GM18951 (cell line): ENCODE data around the gene INHA.

ENCODE experiments used
- POLR2A ChIP-seq: IDR thresholded peaks from 4 replicates; pipeline ENCODE4 v1.6.1; 2011; ENCODE audit warnings: mild to moderate bottlenecking; ENCODE audit not compliant: insufficient read length, insufficient read depth; ENCODE audit errors: extremely low read depth
- in situ Hi-C: fragments of 300-500 bp; cut with MboI; formaldehyde crosslinking; loops from one replicate; pipeline ENCODE4 v1.12.0; 2022; ENCODE audit warnings: low sequenced_read_pairs, mixed read lengths, inconsistent platforms; ENCODE audit not compliant: unreplicated experiment

INHA gene

DNA sequence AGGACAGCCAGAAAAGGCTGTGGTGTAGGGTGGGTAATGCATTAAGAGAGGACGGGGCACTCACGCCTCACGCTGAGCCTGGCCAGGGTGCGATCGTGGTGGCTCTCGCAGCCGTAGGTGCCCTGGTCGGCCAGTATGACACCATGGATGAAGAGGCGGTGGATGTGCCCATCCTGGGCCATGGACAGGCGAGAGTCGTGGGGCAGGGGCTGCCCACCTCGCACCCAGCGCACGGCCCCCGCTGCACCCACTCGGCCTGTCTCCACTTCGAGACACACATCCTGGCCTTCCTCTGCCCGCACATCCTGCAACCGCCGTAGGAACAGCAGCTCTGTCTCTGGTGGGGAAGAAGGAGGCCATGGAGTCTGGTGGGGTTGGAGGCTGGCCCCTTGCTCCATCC lies 16.2 kb upstream of the INHA start:
- no peak for TF ChIP-seq POLR2A
- in situ Hi-C loops = no loop called here

GRCh38 chr2:219556413-219556812 lies 15.7 kb upstream of the INHA start:
- in situ Hi-C loops = no loop called here
- TF ChIP-seq POLR2A = no peak

GRCh38 chr2:219557320-219557719 lies 14.8 kb upstream of the INHA start:
- in situ Hi-C loops = no loop called here

DNA sequence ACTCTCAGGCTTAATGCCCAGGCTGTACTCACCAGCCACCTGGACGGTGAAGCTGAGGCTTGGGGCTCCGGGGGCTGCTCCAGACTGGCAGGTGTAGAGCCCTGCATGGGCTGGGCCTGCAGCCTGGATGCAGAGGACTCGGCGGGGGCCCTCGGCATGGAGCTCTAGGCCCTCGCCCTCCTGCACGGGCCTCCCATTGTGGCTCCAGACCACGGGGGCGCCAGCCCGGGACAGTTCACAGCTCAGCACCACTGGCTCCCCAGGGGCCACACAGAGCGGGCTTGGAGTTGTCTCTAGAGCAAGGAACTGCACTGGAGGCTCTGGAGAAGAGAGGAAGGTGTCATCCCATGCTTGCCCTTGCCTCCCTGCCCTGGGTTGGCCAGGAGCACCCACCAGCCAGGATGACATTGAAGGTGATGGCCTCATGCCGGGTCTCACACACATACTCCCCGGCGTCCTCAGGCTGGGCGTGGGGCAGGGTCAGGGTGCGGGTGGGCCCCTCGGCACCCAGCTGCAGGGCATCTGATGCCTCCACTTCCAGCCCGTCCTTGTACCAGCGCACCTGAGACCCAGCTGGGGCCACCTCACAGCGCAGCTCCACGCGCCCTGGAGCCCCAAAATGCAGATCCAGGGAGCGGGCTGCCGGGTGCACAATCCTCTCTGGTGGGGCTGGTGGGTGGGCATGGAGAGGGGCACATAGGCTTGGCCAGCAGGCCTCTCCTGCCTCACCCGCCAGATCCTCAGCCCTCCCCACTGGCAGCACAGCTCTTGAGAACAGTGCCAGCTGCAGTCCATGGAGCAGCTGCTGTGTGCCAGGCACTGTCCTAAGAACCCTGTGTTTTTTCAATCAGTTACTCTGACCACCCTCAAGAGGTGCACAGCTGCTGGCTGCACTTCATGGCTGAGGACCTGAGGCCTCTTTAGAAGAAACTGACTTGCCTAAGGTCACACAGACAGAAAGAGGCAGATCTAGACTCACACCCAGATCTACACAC lies 14.0 kb upstream of the INHA start:
- TF ChIP-seq POLR2A = no peak

More at GRCh38 chr2:219557320-219557719, 14.8 kb upstream of the INHA start:
- TF ChIP-seq POLR2A = no peak

GRCh38 chr2:219559156-219559915 lies 12.8 kb upstream of the INHA start:
- no peak for TF ChIP-seq POLR2A
- in situ Hi-C loops = no loop called here

More for the DNA sequence above, 14.0 kb upstream of the INHA start:
- in situ Hi-C loops = no loop called here

GRCh38 chr2:219560037-219560892 lies 11.8 kb upstream of the INHA start:
- TF ChIP-seq POLR2A = no peak
- in situ Hi-C loops = no loop called here

DNA sequence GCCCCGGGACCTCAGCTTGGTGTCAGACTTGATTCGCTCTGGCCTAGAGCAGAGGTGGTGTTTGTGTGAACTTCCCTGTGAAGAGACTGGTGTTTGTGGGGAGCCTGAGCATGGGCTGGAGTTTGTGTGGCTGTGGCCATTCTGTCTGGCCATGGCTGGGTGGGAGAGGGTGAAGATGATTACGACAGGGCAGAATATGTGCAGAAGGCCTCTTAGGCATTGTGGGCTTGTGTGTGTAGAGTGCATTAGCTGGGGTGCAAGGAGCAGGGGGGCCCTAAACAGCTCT lies 11.3 kb upstream of the INHA start:
- TF ChIP-seq POLR2A = no peak
- in situ Hi-C loops = no loop called here

DNA sequence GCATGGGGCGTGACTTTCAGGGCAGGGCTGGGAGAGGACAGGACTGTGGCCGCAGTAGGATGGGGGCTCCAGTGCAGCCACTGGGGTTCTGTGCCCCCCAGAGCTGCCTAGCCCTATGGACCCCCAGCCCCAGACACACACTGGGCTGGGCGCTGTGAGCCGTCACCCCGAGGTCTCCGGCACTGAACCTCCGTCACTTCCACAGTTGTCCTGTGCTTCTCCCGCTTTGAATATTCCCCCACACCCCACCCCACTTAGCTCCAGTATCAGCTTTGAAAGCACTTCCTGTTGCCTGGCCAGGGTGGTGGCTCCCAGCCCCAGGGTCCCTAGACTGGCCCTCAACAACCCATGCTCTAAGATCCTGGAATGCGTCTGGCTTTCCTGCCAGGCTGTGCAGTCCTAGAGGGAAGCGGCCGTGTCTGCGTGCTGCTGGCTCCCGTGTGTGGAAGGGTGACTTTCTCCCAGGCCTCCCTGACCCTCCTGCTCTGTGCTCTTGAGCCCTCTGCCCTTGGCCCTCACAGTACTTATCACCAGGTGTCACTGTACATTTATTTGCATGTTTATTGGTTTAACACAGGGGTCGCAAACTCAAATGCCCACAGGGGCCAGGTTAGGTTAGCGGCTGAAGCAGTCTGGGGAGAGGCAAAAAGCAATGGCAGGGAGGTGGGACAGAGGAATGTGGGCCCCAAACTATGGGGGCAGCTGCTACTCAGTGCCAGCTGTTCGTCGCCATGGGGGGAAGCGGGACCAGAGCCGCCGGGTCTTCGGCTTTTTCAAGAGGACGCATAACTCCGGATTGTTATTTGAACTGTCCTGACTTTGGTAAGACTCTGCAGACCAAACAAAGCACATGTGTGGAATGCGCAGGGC lies 10.7 kb upstream of the INHA start:
- no peak for TF ChIP-seq POLR2A
- in situ Hi-C loops = no loop called here

DNA sequence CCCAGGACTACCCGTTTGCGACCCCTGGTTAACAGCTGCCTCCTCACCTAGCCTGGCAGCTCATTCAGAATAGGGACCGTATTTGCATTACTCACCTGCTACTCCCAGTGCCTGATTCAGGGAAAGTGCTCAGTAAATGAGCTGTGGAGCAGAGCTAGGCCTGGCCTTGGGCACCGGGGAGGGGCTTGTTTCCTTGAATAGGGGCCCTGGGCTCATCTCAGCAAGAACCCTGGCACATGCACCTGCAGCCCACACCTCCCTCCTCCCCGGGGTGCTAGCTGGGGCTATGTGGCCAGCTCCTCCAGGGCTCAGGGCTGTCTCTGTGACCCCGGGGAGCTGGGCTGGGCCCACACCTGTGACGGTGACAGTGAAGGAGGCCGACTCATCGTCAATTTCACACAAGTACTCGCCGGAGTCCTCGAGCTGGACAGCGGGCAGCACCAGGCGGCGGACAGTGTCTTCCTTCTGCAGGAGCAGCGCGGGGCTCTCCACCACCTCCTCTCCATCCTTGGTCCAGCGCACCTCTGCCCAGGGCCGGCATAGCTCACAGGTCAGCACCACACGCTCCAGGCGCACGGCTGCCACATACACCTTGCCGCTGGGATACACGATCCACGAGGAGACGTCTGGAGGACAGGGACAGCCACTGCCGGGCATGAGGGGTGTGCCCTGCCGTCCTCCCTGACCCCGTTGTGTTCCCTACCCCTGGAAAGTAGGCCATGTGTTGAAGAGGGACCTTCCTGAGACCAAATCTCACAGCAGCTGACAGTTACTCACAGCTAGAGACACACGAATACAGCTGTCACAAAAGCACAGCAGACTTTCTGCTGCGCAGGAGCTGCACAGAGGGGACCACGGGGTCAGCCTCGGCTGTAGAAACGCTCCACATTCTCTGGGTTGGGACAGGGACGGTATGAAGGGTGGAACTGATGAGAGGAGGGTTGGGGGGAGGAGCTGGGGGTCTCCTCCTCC lies 9.8 kb upstream of the INHA start:
- in situ Hi-C loops = no loop called here
- TF ChIP-seq POLR2A = no peak

- no peak for TF ChIP-seq POLR2A
- in situ Hi-C loops = no loop called here
Measured at GRCh38 chr2:219563271-219563928, 8.7 kb upstream of the INHA start.
